Measurements from ENCODE around the gene SPTBN1.

Gene SPTBN1

GRCh38 chr2:54627973-54628372, 171.8 kb downstream of the SPTBN1 start:
- Histone ChIP-seq H3K4me1 (peaks cover 0 to 10% (median 0%) of the 10 kb centered on the region in 4 donors), H3K9me3 (no peaks in the 10 kb centered on the region), H3K4me3 (no peak overlapping the region), H3K27me3 (no peaks in the 10 kb centered on the region), H3K36me3 (peaks cover 88 to 98% (median 97%) of the 10 kb centered on the region in 3 donors), H3K27ac (no peak overlapping the region)
- intact Hi-C loops (cut with DNase I; ENCODE audit: low total_unique reads), result no loop called here
- TF ChIP-seq CTCF (IDR thresholded peaks at IDR 0.05), result no peak
- DNase-seq, result no peak

GRCh38 chr2:54628418-54628817, 172.3 kb downstream of the SPTBN1 start:
- no peak for TF ChIP-seq CTCF (IDR thresholded peaks at IDR 0.05)
- no peaks in the 10 kb centered on the region for H3K27me3 ChIP-seq
- H3K9me3 ChIP-seq, result no peaks in the 10 kb centered on the region
- DNase-seq, result no peak
- no peak overlapping the region for H3K27ac ChIP-seq
- peaks cover 84 to 98% (median 97%) of the 10 kb centered on the region in 3 donors for H3K36me3 ChIP-seq
- no peak overlapping the region for H3K4me3 ChIP-seq
- peaks cover 0 to 11% (median 0%) of the 10 kb centered on the region in 4 donors for H3K4me1 ChIP-seq
- intact Hi-C loops (cut with DNase I; ENCODE audit: low total_unique reads), result no loop called here

GRCh38 chr2:54628957-54629356, 172.8 kb downstream of the SPTBN1 start:
- Histone ChIP-seq H3K4me1 (peaks cover 0 to 14% (median 2%) of the 10 kb centered on the region in 4 donors), H3K27ac (no peak overlapping the region)
- intact Hi-C loops (cut with DNase I; ENCODE audit: low total_unique reads), result no loop called here

GRCh38 chr2:54629390-54629789, 173.3 kb downstream of the SPTBN1 start:
- peaks cover 76 to 100% (median 92%) of the 10 kb centered on the region in 3 donors for H3K36me3 ChIP-seq
- peaks cover 0 to 18% (median 6%) of the 10 kb centered on the region in 4 donors for H3K4me1 ChIP-seq
- no peak for TF ChIP-seq CTCF (IDR thresholded peaks at IDR 0.05)
- H3K4me3 ChIP-seq, result no peak overlapping the region
- H3K27ac ChIP-seq, result no peak overlapping the region
- H3K9me3 ChIP-seq, result no peaks in the 10 kb centered on the region
- no peak for DNase-seq
- intact Hi-C loops (cut with DNase I; ENCODE audit: low total_unique reads), result no loop called here
- no peaks in the 10 kb centered on the region for H3K27me3 ChIP-seq

More at GRCh38 chr2:54628957-54629356, 172.8 kb downstream of the SPTBN1 start:
- Histone ChIP-seq H3K27me3 (no peaks in the 10 kb centered on the region), H3K4me3 (no peak overlapping the region), H3K9me3 (no peaks in the 10 kb centered on the region), H3K36me3 (peaks cover 79 to 98% (median 94%) of the 10 kb centered on the region in 3 donors)
- DNase-seq, result no peak
- no peak for TF ChIP-seq CTCF (IDR thresholded peaks at IDR 0.05)

GRCh38 chr2:54629914-54630857, 174.1 kb downstream of the SPTBN1 start:
- intact Hi-C loops (cut with DNase I; ENCODE audit: low total_unique reads), result no loop called here
- no peak overlapping the region for H3K27ac ChIP-seq
- no peak for TF ChIP-seq CTCF (IDR thresholded peaks at IDR 0.05)
- DNase-seq, result peak in 1 of 2 donors; percentile 64
- H3K36me3 ChIP-seq, result peaks cover 69 to 96% (median 84%) of the 10 kb centered on the region in 3 donors
- no peaks in the 10 kb centered on the region for H3K9me3 ChIP-seq
- H3K4me1 ChIP-seq, result peaks cover 0 to 26% (median 9%) of the 10 kb centered on the region in 4 donors
- no peak overlapping the region for H3K4me3 ChIP-seq
- H3K27me3 ChIP-seq, result no peaks in the 10 kb centered on the region

Data from tibial artery (tissue), 4 donors.